ENCODE results near the gene EWSR1. TPM values are rescaled to one million over a fixed set of nuclear protein-coding genes. Genes with fewer than 3 reads are reported as not detected.
"Not testable (repeated sequence)": the region's sequence is repeated elsewhere in the genome, so short reads cannot be mapped to it uniquely, and the experiment has no call there.

EWSR1 gene
- polyA plus RNA-seq, 1 donor: 276 TPM

GRCh38 chr22:29225422-29226090, 42.5 kb upstream of the EWSR1 start:
- WGBS (ENCODE audit: insufficient coverage, low lambda C conversion rate): no CpG with 5 or more reads among the region's 16 CpGs
- Histone ChIP-seq H3K4me3 (ENCODE audit: low read length) (no peak overlapping the region), H3K36me3 (ENCODE audit: control insufficient read depth, insufficient read depth, low read length) (peaks cover 22% of the 10 kb centered on the region), H3K4me1 (ENCODE audit: control insufficient read depth, insufficient read depth, low read length) (peaks cover 3% of the 10 kb centered on the region), H3K27ac (ENCODE audit: low read length) (no peak overlapping the region), H3K9me3 (ENCODE audit: control insufficient read depth, low read depth, low read length) (no peaks in the 10 kb centered on the region), H3K27me3 (ENCODE audit: control insufficient read depth, insufficient read depth, low read length) (no peaks in the 10 kb centered on the region)
- DNase-seq: peak in 1 of 2 donors; percentile 48

GRCh38 chr22:29226351-29226981, 41.6 kb upstream of the EWSR1 start:
- Histone ChIP-seq H3K27ac (ENCODE audit: low read length) (no peak overlapping the region), H3K4me1 (ENCODE audit: control insufficient read depth, insufficient read depth, low read length) (peaks cover 3% of the 10 kb centered on the region), H3K4me3 (ENCODE audit: low read length) (no peak overlapping the region), H3K27me3 (ENCODE audit: control insufficient read depth, insufficient read depth, low read length) (no peaks in the 10 kb centered on the region), H3K9me3 (ENCODE audit: control insufficient read depth, low read depth, low read length) (no peaks in the 10 kb centered on the region), H3K36me3 (ENCODE audit: control insufficient read depth, insufficient read depth, low read length) (peaks cover 20% of the 10 kb centered on the region)
- no CpG with 5 or more reads among the region's 11 CpGs for WGBS (ENCODE audit: insufficient coverage, low lambda C conversion rate)
- DNase-seq: no peak

GRCh38 chr22:29230972-29231875, 36.8 kb upstream of the EWSR1 start:
- Histone ChIP-seq H3K9me3 (ENCODE audit: control insufficient read depth, low read depth, low read length) (no peaks in the 10 kb centered on the region), H3K27me3 (ENCODE audit: control insufficient read depth, insufficient read depth, low read length) (no peaks in the 10 kb centered on the region), H3K4me3 (ENCODE audit: low read length) (no peak overlapping the region), H3K4me1 (ENCODE audit: control insufficient read depth, insufficient read depth, low read length) (peaks cover 11% of the 10 kb centered on the region), H3K27ac (ENCODE audit: low read length) (no peak overlapping the region), H3K36me3 (ENCODE audit: control insufficient read depth, insufficient read depth, low read length) (peaks cover 18% of the 10 kb centered on the region)
- WGBS (ENCODE audit: insufficient coverage, low lambda C conversion rate): no CpG with 5 or more reads among the region's 19 CpGs
- DNase-seq: no peak

GRCh38 chr22:29231971-29232959, 35.8 kb upstream of the EWSR1 start:
- WGBS (ENCODE audit: insufficient coverage, low lambda C conversion rate): no CpG with 5 or more reads among the region's 22 CpGs
- H3K27ac ChIP-seq (ENCODE audit: low read length): no peak overlapping the region
- peaks cover 17% of the 10 kb centered on the region for H3K36me3 ChIP-seq (ENCODE audit: control insufficient read depth, insufficient read depth, low read length)
- no peaks in the 10 kb centered on the region for H3K9me3 ChIP-seq (ENCODE audit: control insufficient read depth, low read depth, low read length)
- no peak overlapping the region for H3K4me3 ChIP-seq (ENCODE audit: low read length)
- H3K27me3 ChIP-seq (ENCODE audit: control insufficient read depth, insufficient read depth, low read length): no peaks in the 10 kb centered on the region
- DNase-seq: no peak
- H3K4me1 ChIP-seq (ENCODE audit: control insufficient read depth, insufficient read depth, low read length): peaks cover 11% of the 10 kb centered on the region

- no peak overlapping the region for H3K27ac ChIP-seq (ENCODE audit: low read length)
- WGBS (ENCODE audit: insufficient coverage, low lambda C conversion rate): no CpG with 5 or more reads among the region's 1 CpG
- peak in 1 of 2 donors; percentile 66 for DNase-seq
- H3K9me3 ChIP-seq (ENCODE audit: control insufficient read depth, low read depth, low read length): no peaks in the 10 kb centered on the region
- peaks cover 17% of the 10 kb centered on the region for H3K36me3 ChIP-seq (ENCODE audit: control insufficient read depth, insufficient read depth, low read length)
- no peak overlapping the region for H3K4me3 ChIP-seq (ENCODE audit: low read length)
- H3K27me3 ChIP-seq (ENCODE audit: control insufficient read depth, insufficient read depth, low read length): no peaks in the 10 kb centered on the region
- H3K4me1 ChIP-seq (ENCODE audit: control insufficient read depth, insufficient read depth, low read length): peaks cover 11% of the 10 kb centered on the region
Measured at GRCh38 chr22:29233277-29233877, 34.7 kb upstream of the EWSR1 start.

GRCh38 chr22:29240481-29240880, 27.6 kb upstream of the EWSR1 start:
- H3K27me3 ChIP-seq (ENCODE audit: control insufficient read depth, insufficient read depth, low read length); H3K9me3 ChIP-seq (ENCODE audit: control insufficient read depth, low read depth, low read length); H3K4me3 ChIP-seq (ENCODE audit: low read length); H3K27ac ChIP-seq (ENCODE audit: low read length); H3K4me1 ChIP-seq (ENCODE audit: control insufficient read depth, insufficient read depth, low read length): not testable (repeated sequence)
- peaks cover 52% of the 10 kb centered on the region for H3K36me3 ChIP-seq (ENCODE audit: control insufficient read depth, insufficient read depth, low read length)
- peak in 1 of 2 donors; percentile 61 for DNase-seq
- WGBS (ENCODE audit: insufficient coverage, low lambda C conversion rate): no CpG with 5 or more reads among the region's 9 CpGs

- H3K36me3 ChIP-seq (ENCODE audit: control insufficient read depth, insufficient read depth, low read length): peaks cover 57% of the 10 kb centered on the region
- no peak for DNase-seq
- no CpG with 5 or more reads among the region's 11 CpGs for WGBS (ENCODE audit: insufficient coverage, low lambda C conversion rate)
Measured at GRCh38 chr22:29243874-29244446, 24.1 kb upstream of the EWSR1 start.

GRCh38 chr22:29244785-29245625, 23.1 kb upstream of the EWSR1 start:
- Histone ChIP-seq H3K4me1 (ENCODE audit: control insufficient read depth, insufficient read depth, low read length) (peaks cover 10% of the 10 kb centered on the region), H3K27me3 (ENCODE audit: control insufficient read depth, insufficient read depth, low read length) (no peaks in the 10 kb centered on the region), H3K27ac (ENCODE audit: low read length) (no peak overlapping the region), H3K36me3 (ENCODE audit: control insufficient read depth, insufficient read depth, low read length) (peaks cover 53% of the 10 kb centered on the region), H3K9me3 (ENCODE audit: control insufficient read depth, low read depth, low read length) (no peaks in the 10 kb centered on the region), H3K4me3 (ENCODE audit: low read length) (no peak overlapping the region)
- WGBS (ENCODE audit: insufficient coverage, low lambda C conversion rate): no CpG with 5 or more reads among the region's 7 CpGs
- DNase-seq: no peak

More at GRCh38 chr22:29243874-29244446, 24.1 kb upstream of the EWSR1 start:
- Histone ChIP-seq H3K27me3 (ENCODE audit: control insufficient read depth, insufficient read depth, low read length) (no peaks in the 10 kb centered on the region), H3K4me1 (ENCODE audit: control insufficient read depth, insufficient read depth, low read length) (peaks cover 10% of the 10 kb centered on the region), H3K27ac (ENCODE audit: low read length) (no peak overlapping the region), H3K4me3 (ENCODE audit: low read length) (no peak overlapping the region), H3K9me3 (ENCODE audit: control insufficient read depth, low read depth, low read length) (peaks cover under 1% of the 10 kb centered on the region)
